Calu3 (cell line): ENCODE data around the gene GNG4. TPM values are rescaled to one million over a fixed set of nuclear protein-coding genes. Genes with fewer than 3 reads are reported as not detected.
A peak's percentile ranks its signal among the peaks of the same experiment; 100 is the strongest.

Source experiments
- BruUV-seq: library from RNA; stranded (reverse); fragments of 400-500 nt; replicated peaks from 2 replicates; lab custom pipeline; 2021; lab: Mats Ljungman, UMichigan
- CTCF ChIA-PET: fragments of 300-600 bp; sonication (Branson Sonifier 250); formaldehyde crosslinking; loops from one replicate; lab custom pipeline; 2022; ENCODE audit warnings: antibody characterized with exemption; lab: Charles Lee
- DNase-seq: peaks from one replicate; pipeline ENCODE4 v3.0.0; 2022
- H3K27ac Mint-ChIP-seq: one replicate; pipeline ENCODE4 v1.8.0; 2022; ENCODE audit warnings: mixed read lengths; ENCODE audit not compliant: unreplicated experiment
- H3K27me3 Mint-ChIP-seq: one replicate; pipeline ENCODE4 v1.8.0; 2022; ENCODE audit warnings: mixed read lengths; ENCODE audit not compliant: unreplicated experiment
- H3K36me3 Mint-ChIP-seq: one replicate; pipeline ENCODE4 v1.8.0; 2022; ENCODE audit warnings: mild to moderate bottlenecking, moderate library complexity, mixed read lengths; ENCODE audit not compliant: insufficient read depth, unreplicated experiment
- H3K4me1 Mint-ChIP-seq: one replicate; pipeline ENCODE4 v1.8.0; 2022; ENCODE audit warnings: mild to moderate bottlenecking, low read depth, mixed read lengths; ENCODE audit not compliant: unreplicated experiment
- H3K4me3 Mint-ChIP-seq: one replicate; pipeline ENCODE4 v1.8.0; 2022; ENCODE audit warnings: mild to moderate bottlenecking, low read depth, moderate library complexity, mixed read lengths; ENCODE audit not compliant: unreplicated experiment
- H3K9me3 Mint-ChIP-seq: one replicate; pipeline ENCODE4 v1.8.0; 2022; ENCODE audit warnings: low read depth, mixed read lengths; ENCODE audit not compliant: unreplicated experiment
- CTCF ChIP-seq: fragments of 200-600 bp; IDR thresholded peaks from one replicate; pipeline ENCODE4 v1.8.0; 2022; ENCODE audit warnings: antibody characterized with exemption; ENCODE audit not compliant: unreplicated experiment
- intact Hi-C: fragments of 100-400 bp; cut with micrococcal nuclease; formaldehyde crosslinking; loops from one replicate; pipeline ENCODE4 v1.10.0; 2022; ENCODE audit not compliant: unreplicated experiment
- total RNA-seq: library from RNA; stranded (reverse); gene quantifications from 2 replicates; pipeline ENCODE4 v1.2.3, GENCODE V29; 2022

GNG4 gene
- total RNA-seq, 1 experiment from 2014 or later = 18.4 TPM

GRCh38 chr1:235504122-235504493 lies 145.5 kb downstream of the GNG4 start, which contains the start of gene B3GALNT2:
Gene B3GALNT2, minus strand, starts transcription at chr1:235504452. Its CDS starts 200 bp downstream, at chr1:235504252.
- CTCF ChIA-PET = interaction anchor here (0.6 to 1.5 kb wide), 12 partner anchors 10 to 1131 kb away, joined by 3 to 7 read pairs (median 3); partner anchors contain the start of gene COA6
- Mint-ChIP-seq H3K27me3 (no peaks in the 10 kb centered on the region), H3K9me3 (no peaks in the 10 kb centered on the region), H3K27ac (peak within 1 kb of the TSS; percentile 92), H3K4me1 (peaks cover 40% of the 10 kb centered on the region), H3K4me3 (peak within 1 kb of the TSS; percentile 88), H3K36me3 (peaks cover 31% of the 10 kb centered on the region)
- BruUV-seq = no TSS peak
- TF ChIP-seq CTCF = no peak
- no peak for DNase-seq
- intact Hi-C loops = loop anchor here (2.0 to 5.0 kb wide), 2 partner anchors 145 to 177 kb away; partner anchors contain the start of genes ARID4B, GGPS1 and GNG4

- H3K27ac Mint-ChIP-seq = peak overlapping the region; percentile 92
- H3K4me1 Mint-ChIP-seq = peaks cover 40% of the 10 kb centered on the region
- CTCF ChIA-PET = interaction anchor here (0.5 to 1.5 kb wide), 9 partner anchors 18 to 1130 kb away, joined by 3 to 6 read pairs (median 3); partner anchors contain the start of gene COA6
- no peaks in the 10 kb centered on the region for H3K27me3 Mint-ChIP-seq
- TSS peak; percentile 65 for BruUV-seq
- peak overlapping the region; percentile 88 for H3K4me3 Mint-ChIP-seq
- TF ChIP-seq CTCF = no peak
- no peaks in the 10 kb centered on the region for H3K9me3 Mint-ChIP-seq
- intact Hi-C loops = loop anchor here (2.0 to 5.0 kb wide), 2 partner anchors 145 to 176 kb away; partner anchors contain the start of genes ARID4B, GGPS1 and GNG4
- DNase-seq = peak; percentile 56
- peaks cover 31% of the 10 kb centered on the region for H3K36me3 Mint-ChIP-seq
Observed at GRCh38 chr1:235503403-235504121, 146.0 kb downstream of the GNG4 start.

- Mint-ChIP-seq H3K27ac (peak overlapping the region; percentile 92), H3K4me1 (peaks cover 40% of the 10 kb centered on the region), H3K27me3 (no peaks in the 10 kb centered on the region), H3K9me3 (no peaks in the 10 kb centered on the region), H3K36me3 (peaks cover 31% of the 10 kb centered on the region), H3K4me3 (peak overlapping the region; percentile 88)
- DNase-seq = no peak
- CTCF ChIA-PET = no interaction called here
- intact Hi-C loops = loop anchor here (5.0 kb wide), 1 partner anchor 176 kb away; the partner anchor contains the start of genes ARID4B and GGPS1
- TF ChIP-seq CTCF = no peak
- no TSS peak for BruUV-seq
Observed at GRCh38 chr1:235502601-235503402, 146.8 kb downstream of the GNG4 start.

- intact Hi-C loops = loop anchor here (5.0 kb wide), 1 partner anchor 174 kb away; the partner anchor contains the start of genes ARID4B and GGPS1
- TF ChIP-seq CTCF = no peak
- BruUV-seq = no TSS peak
- no peak for DNase-seq
- CTCF ChIA-PET = no interaction called here
- peaks cover 28% of the 10 kb centered on the region for H3K4me1 Mint-ChIP-seq
- peaks cover 31% of the 10 kb centered on the region for H3K36me3 Mint-ChIP-seq
- no peak overlapping the region for H3K4me3 Mint-ChIP-seq
- H3K27ac Mint-ChIP-seq = no peak overlapping the region
- H3K9me3 Mint-ChIP-seq = no peaks in the 10 kb centered on the region
- H3K27me3 Mint-ChIP-seq = no peaks in the 10 kb centered on the region
Observed at GRCh38 chr1:235500971-235501540, 148.5 kb downstream of the GNG4 start.
